ENCODE data around the gene CEP78.

CEP78 gene

DNA sequence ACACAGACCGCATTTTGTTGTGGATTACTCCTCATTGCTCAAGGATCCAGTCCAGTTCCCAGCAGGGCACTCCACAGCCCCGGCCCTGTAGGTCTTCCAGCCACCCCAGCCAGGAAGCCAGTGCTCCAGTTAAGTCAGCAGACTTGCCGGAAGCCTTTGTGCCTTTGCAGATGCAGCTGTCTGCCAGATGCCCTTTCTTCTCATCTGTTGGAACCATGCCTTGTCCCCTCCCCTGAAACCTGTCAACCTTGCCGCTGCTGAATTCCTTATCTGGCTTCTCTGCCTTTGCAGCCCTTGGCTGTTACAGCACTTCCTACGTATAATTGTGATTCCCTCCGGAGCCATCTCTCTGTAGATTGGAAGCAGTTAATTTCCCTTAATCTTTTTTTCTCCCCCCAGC lies 89.5 kb downstream of the CEP78 start:
- in situ Hi-C loops (cut with MboI; ENCODE audit: low sequenced_read_pairs) = no loop called here

GRCh38 chr9:78325846-78326360 lies 90.0 kb downstream of the CEP78 start:
- in situ Hi-C loops (cut with MboI; ENCODE audit: low sequenced_read_pairs) = no loop called here

GRCh38 chr9:78326564-78326963 lies 90.7 kb downstream of the CEP78 start:
- in situ Hi-C loops (cut with MboI; ENCODE audit: low sequenced_read_pairs) = no loop called here

All from HL-60/S4 treated with retinoic acid at 250 ng/mL for 4 days and 3 days (cell line).